PC-3 (cell line): ENCODE measurements around the gene NDUFS7. TPM values are rescaled to one million over a fixed set of nuclear protein-coding genes. Genes with fewer than 3 reads are reported as not detected.

Source experiments
- ATAC-seq: fragments of 200-7000 bp; cut with Tn5 transposase; 2 replicates; pipeline ENCODE4 v1.9.1; 2020; ENCODE audit warnings: mild to moderate bottlenecking, moderate library complexity
- BruUV-seq: library from RNA; stranded (reverse); fragments of 400-500 nt; replicated peaks from 2 replicates; lab custom pipeline; 2021; lab: Mats Ljungman, UMichigan
- CTCF ChIA-PET: fragments of 300-600 bp; sonication (Branson Sonifier 250); formaldehyde crosslinking; loops from one replicate; lab custom pipeline; 2022; ENCODE audit warnings: antibody characterized with exemption; lab: Charles Lee
- POLR2A ChIA-PET: fragments of 300-600 bp; sonication (Branson Sonifier 250); formaldehyde crosslinking; loops from one replicate; lab custom pipeline; 2022; ENCODE audit warnings: antibody characterized with exemption; ENCODE audit not compliant: unreplicated experiment; lab: Charles Lee
- DNase-seq: peaks from one replicate; pipeline ENCODE4 v3.0.0-alpha.2; 2015
- H2AFZ ChIP-seq: fragments of 300-600 bp; sonication (generic); 2 replicates; pipeline ENCODE4 v1.6.0; 2016; ENCODE audit warnings: antibody characterized with exemption, low read length
- H3F3A ChIP-seq: fragments of 300-600 bp; sonication (generic); one replicate; pipeline ENCODE4 v1.6.0; 2017; ENCODE audit warnings: antibody characterized with exemption, low read length, control low read depth, mild to moderate bottlenecking; ENCODE audit not compliant: unreplicated experiment
- H3K27ac ChIP-seq: fragments of 300-600 bp; sonication (generic); 2 replicates; pipeline ENCODE4 v1.5.1; 2016; ENCODE audit warnings: mild to moderate bottlenecking, low read length
- H3K27me3 ChIP-seq: fragments of 300-600 bp; sonication (generic); 2 replicates; pipeline ENCODE4 v1.6.1; 2016; ENCODE audit warnings: low read length, mixed read lengths
- H3K36me3 ChIP-seq: fragments of 300-600 bp; sonication (generic); 2 replicates; pipeline ENCODE4 v1.6.1; 2016; ENCODE audit warnings: low read depth, mixed run types, low read length, mixed read lengths
- H3K4me1 ChIP-seq: fragments of 300-600 bp; sonication (generic); 2 replicates; pipeline ENCODE4 v1.5.1; 2016; ENCODE audit warnings: low read length; ENCODE audit not compliant: insufficient read depth
- H3K4me2 ChIP-seq: fragments of 300-600 bp; sonication (generic); 2 replicates; pipeline ENCODE4 v1.6.0; 2016; ENCODE audit warnings: low read length
- H3K4me3 ChIP-seq: fragments of 300-600 bp; sonication (generic); 2 replicates; pipeline ENCODE4 v1.5.1; 2016; ENCODE audit warnings: mild to moderate bottlenecking, low read length, mixed read lengths
- H3K79me2 ChIP-seq: fragments of 300-600 bp; sonication (generic); 2 replicates; pipeline ENCODE4 v1.6.1; 2017; ENCODE audit warnings: low read length, mixed read lengths
- H3K9ac ChIP-seq: fragments of 300-600 bp; sonication (generic); 2 replicates; pipeline ENCODE4 v1.6.0; 2016; ENCODE audit warnings: mild to moderate bottlenecking, low read length
- H3K9me2 ChIP-seq: fragments of 300-600 bp; sonication (generic); replicated peaks from 2 replicates; pipeline ENCODE4 v1.6.1; 2016; ENCODE audit warnings: mixed run types, low read length, mixed read lengths
- H3K9me3 ChIP-seq: fragments of 300-600 bp; sonication (generic); 2 replicates; pipeline ENCODE4 v1.6.1; 2016; ENCODE audit warnings: low read length, mixed read lengths
- H4K20me1 ChIP-seq: fragments of 300-600 bp; sonication (generic); 2 replicates; pipeline ENCODE4 v1.6.1; 2016; ENCODE audit warnings: low read length, mixed read lengths
- EZH2 ChIP-seq: fragments of 300-600 bp; sonication (generic); IDR thresholded peaks from one replicate; pipeline ENCODE4 v1.6.1; 2017; ENCODE audit warnings: antibody characterized with exemption, mild to moderate bottlenecking, low read length; ENCODE audit not compliant: unreplicated experiment
- EZH2phosphoT487 ChIP-seq: fragments of 300-600 bp; sonication (generic); IDR thresholded peaks from 2 replicates; pipeline ENCODE4 v1.6.1; 2018; ENCODE audit warnings: mild to moderate bottlenecking, antibody characterized with exemption, low read length, borderline replicate concordance
- intact Hi-C: fragments of 100-400 bp; cut with micrococcal nuclease; formaldehyde crosslinking; loops from 2 replicates; pipeline ENCODE4 v1.9.0; 2023
- total RNA-seq: library from RNA; depleted of rRNA; stranded (reverse); fragments of >200 nt; gene quantifications from 2 replicates; pipeline ENCODE4 v1.2.3, GENCODE V29; 2014
- TF ChIP-seq, protein P1 (sequence below): fragments of 300-600 bp; sonication (generic); conservative IDR thresholded peaks from 2 replicates; pipeline ENCODE4 v1.5.1; 2017; ENCODE audit warnings: antibody characterized with exemption, low read depth, mild to moderate bottlenecking, low read length

Gene NDUFS7
- total RNA-seq, 1 experiment from 2014 or later, result 111 TPM

DNA sequence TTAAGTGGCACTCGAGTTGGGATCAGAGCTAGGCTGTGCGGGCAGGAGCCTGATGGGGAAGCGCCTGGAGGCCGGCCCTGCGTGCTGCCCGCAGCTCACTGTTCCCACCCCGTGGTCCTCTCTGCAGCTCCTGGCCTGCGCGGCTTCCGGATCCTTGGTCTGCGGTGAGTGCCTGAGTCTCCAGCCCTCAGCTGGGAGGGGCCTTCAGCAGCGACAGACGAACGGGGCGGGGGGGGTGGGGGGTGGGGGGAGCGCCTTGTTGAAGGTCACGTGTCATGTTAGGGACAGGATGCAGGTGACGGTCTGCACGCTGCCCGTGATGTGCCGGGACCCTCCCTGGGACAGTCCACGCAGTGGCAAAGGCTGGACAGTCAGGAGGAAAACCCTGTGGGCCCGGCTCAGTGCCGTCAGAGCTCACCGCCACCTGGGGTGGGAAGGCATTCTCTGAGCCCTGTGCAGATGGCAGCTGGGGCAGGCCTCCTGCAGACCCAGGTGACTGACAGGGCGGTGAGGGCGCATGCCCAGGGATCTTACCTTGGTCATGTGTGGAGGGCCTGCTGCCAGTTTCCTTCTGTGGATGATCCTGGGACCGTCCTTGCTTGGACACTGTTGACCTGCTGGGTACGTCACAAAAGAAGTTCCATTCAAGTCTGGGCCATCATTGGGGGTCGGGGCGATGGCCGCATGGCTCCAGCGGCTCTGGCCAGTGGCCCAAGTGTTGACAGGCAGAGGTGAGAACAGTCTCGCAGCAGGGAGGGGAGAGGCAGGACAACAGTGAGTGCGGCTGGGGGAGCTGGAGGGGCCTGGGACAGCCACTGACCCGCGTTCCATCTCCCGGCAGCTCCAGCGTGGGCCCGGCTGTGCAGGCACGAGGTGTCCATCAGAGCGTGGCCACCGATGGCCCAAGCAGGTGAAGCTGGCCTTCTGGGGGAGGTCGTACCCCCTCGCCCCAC lies 4.3 kb downstream of the NDUFS7 start:
- TF ChIP-seq EZH2phosphoT487 (no peak), EZH2 (no peak)
- TF ChIP-seq, protein P1, sequence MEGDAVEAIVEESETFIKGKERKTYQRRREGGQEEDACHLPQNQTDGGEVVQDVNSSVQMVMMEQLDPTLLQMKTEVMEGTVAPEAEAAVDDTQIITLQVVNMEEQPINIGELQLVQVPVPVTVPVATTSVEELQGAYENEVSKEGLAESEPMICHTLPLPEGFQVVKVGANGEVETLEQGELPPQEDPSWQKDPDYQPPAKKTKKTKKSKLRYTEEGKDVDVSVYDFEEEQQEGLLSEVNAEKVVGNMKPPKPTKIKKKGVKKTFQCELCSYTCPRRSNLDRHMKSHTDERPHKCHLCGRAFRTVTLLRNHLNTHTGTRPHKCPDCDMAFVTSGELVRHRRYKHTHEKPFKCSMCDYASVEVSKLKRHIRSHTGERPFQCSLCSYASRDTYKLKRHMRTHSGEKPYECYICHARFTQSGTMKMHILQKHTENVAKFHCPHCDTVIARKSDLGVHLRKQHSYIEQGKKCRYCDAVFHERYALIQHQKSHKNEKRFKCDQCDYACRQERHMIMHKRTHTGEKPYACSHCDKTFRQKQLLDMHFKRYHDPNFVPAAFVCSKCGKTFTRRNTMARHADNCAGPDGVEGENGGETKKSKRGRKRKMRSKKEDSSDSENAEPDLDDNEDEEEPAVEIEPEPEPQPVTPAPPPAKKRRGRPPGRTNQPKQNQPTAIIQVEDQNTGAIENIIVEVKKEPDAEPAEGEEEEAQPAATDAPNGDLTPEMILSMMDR, result no peak
- no TSS peak for BruUV-seq
- H3K4me1 ChIP-seq, result no peaks in the 10 kb centered on the region
- ATAC-seq, result no peak
- POLR2A ChIA-PET, result interaction anchor here (0.6 kb wide), 1 partner anchor 119 kb away, joined by 4 read pairs; the partner anchor contains the start of gene CIRBP
- CTCF ChIA-PET, result no interaction called here
- H4K20me1 ChIP-seq, result no peaks in the 10 kb centered on the region
- no peak overlapping the region for H3K4me2 ChIP-seq
- intact Hi-C loops, result no loop called here
- peaks cover 5% of the 10 kb centered on the region; the same call in 1 of the 2 replicates for H3K36me3 ChIP-seq
- H2AFZ ChIP-seq, result no peak overlapping the region
- no peaks in the 10 kb centered on the region for H3F3A ChIP-seq
- H3K9me3 ChIP-seq, result no peaks in the 10 kb centered on the region
- H3K9me2 ChIP-seq, result no peaks in the 10 kb centered on the region
- peaks cover 25% of the 10 kb centered on the region for H3K79me2 ChIP-seq
- H3K4me3 ChIP-seq, result no peak overlapping the region
- no peak overlapping the region for H3K27ac ChIP-seq
- DNase-seq, result no peak
- no peak overlapping the region for H3K9ac ChIP-seq
- no peaks in the 10 kb centered on the region for H3K27me3 ChIP-seq

DNA sequence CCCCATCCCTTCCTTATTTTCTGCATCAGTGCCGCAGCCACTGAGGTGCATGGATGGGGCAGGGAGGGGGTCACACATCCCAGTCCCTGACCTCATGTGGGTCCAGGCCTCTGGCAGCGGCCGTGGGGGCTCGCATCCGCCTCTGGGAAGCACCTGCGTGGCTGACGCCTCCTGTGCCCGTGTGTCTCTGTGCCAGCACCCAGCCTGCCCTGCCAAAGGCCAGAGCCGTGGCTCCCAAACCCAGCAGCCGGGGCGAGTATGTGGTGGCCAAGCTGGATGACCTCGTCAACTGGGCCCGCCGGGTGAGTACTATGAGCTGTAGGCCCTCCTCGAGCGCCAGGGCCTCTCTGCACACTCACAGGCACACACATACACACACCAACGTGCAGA lies 4.9 kb downstream of the NDUFS7 start:
- Histone ChIP-seq H3K9ac (no peak overlapping the region), H3K27me3 (no peaks in the 10 kb centered on the region), H3K4me2 (no peak overlapping the region), H3K36me3 (peaks cover 5% of the 10 kb centered on the region; the same call in 1 of the 2 replicates), H3K9me2 (no peaks in the 10 kb centered on the region), H3K79me2 (peaks cover 25% of the 10 kb centered on the region), H3F3A (no peaks in the 10 kb centered on the region), H3K9me3 (no peaks in the 10 kb centered on the region), H2AFZ (no peak overlapping the region), H3K4me1 (no peaks in the 10 kb centered on the region), H3K4me3 (no peak overlapping the region), H4K20me1 (no peaks in the 10 kb centered on the region), H3K27ac (no peak overlapping the region)
- ChIA-PET POLR2A (interaction anchor here (0.6 kb wide), 1 partner anchor 120 kb away, joined by 4 read pairs; the partner anchor contains the start of gene CIRBP), CTCF (no interaction called here)
- ATAC-seq (no peak), DNase-seq (no peak)
- BruUV-seq, result no TSS peak
- intact Hi-C loops, result no loop called here
- TF ChIP-seq, protein P1, result no peak
- TF ChIP-seq EZH2phosphoT487 (no peak), EZH2 (no peak)
